ENCODE data around the gene MATN3. TPM values are rescaled to one million over a fixed set of nuclear protein-coding genes. Genes with fewer than 3 reads are reported as not detected.

MATN3 gene
- total RNA-seq, 3 donors from 2014 or later (not counting 1 experiment from before 2014, with no cell fraction given) = not detected

- Mint-ChIP-seq H3K9me3 (no peaks in the 10 kb centered on the region), H3K27me3 (ENCODE audit: low read depth in 2 of 2) (no peaks in the 10 kb centered on the region), H3K27ac (peak overlapping the region in 1 of 2 donors; percentile 35), H3K36me3 (peaks cover 11% of the 10 kb centered on the region), H3K4me1 (peaks cover 0 to 9% of the 10 kb centered on the region in 2 donors), H3K4me3 (no peak overlapping the region)
- Histone ChIP-seq H3K4me1 (ENCODE audit: control insufficient read depth, insufficient read depth, low read length) (no peaks in the 10 kb centered on the region), H3K27me3 (ENCODE audit: control insufficient read depth, insufficient read depth, low read length) (no peaks in the 10 kb centered on the region), H3K36me3 (ENCODE audit: control insufficient read depth, insufficient read depth, low read length) (peaks cover 78% of the 10 kb centered on the region), H3K4me3 (ENCODE audit: low read length) (no peak overlapping the region), H3K27ac (ENCODE audit: low read length) (no peak overlapping the region), H3K9me3 (ENCODE audit: control insufficient read depth, insufficient read depth, low read length) (no peaks in the 10 kb centered on the region)
- no peak for ATAC-seq
- 94% methylated on average over 1 of the region's 2 CpGs for WGBS (ENCODE audit: insufficient coverage)
- DNase-seq = no peak
- TF ChIP-seq CTCF (IDR thresholded peaks at IDR 0.05) = no peak
- intact Hi-C loops (cut with micrococcal nuclease) = no loop called here
Observed at GRCh38 chr2:20034821-20035220, 22.4 kb upstream of the MATN3 start.

GRCh38 chr2:20034218-20034617, 21.8 kb upstream of the MATN3 start:
- peaks cover 78% of the 10 kb centered on the region for H3K36me3 ChIP-seq (ENCODE audit: control insufficient read depth, insufficient read depth, low read length)
- no peak overlapping the region for H3K27ac Mint-ChIP-seq
- H3K27me3 ChIP-seq (ENCODE audit: control insufficient read depth, insufficient read depth, low read length) = no peaks in the 10 kb centered on the region
- H3K36me3 Mint-ChIP-seq = peaks cover 16% of the 10 kb centered on the region
- no peaks in the 10 kb centered on the region for H3K27me3 Mint-ChIP-seq (ENCODE audit: low read depth in 2 of 2)
- H3K9me3 Mint-ChIP-seq = no peaks in the 10 kb centered on the region
- H3K9me3 ChIP-seq (ENCODE audit: control insufficient read depth, insufficient read depth, low read length) = no peaks in the 10 kb centered on the region
- intact Hi-C loops (cut with micrococcal nuclease) = no loop called here
- peaks cover 0 to 9% of the 10 kb centered on the region in 2 donors for H3K4me1 Mint-ChIP-seq
- H3K4me3 ChIP-seq (ENCODE audit: low read length) = no peak overlapping the region
- ATAC-seq = no peak
- DNase-seq = no peak
- H3K4me3 Mint-ChIP-seq = no peak overlapping the region
- H3K4me1 ChIP-seq (ENCODE audit: control insufficient read depth, insufficient read depth, low read length) = no peaks in the 10 kb centered on the region
- H3K27ac ChIP-seq (ENCODE audit: low read length) = no peak overlapping the region
- TF ChIP-seq CTCF (IDR thresholded peaks at IDR 0.05) = no peak
- 100% methylated on average over 4 of the region's 4 CpGs for WGBS (ENCODE audit: insufficient coverage)

GRCh38 chr2:20033322-20033721, 20.9 kb upstream of the MATN3 start:
- H3K27me3 Mint-ChIP-seq (ENCODE audit: low read depth in 2 of 2) = no peaks in the 10 kb centered on the region

More at GRCh38 chr2:20033322-20033721, 20.9 kb upstream of the MATN3 start:
- H3K36me3 Mint-ChIP-seq = peaks cover 25% of the 10 kb centered on the region
- no peak for TF ChIP-seq CTCF (IDR thresholded peaks at IDR 0.05)
- H3K4me3 ChIP-seq (ENCODE audit: low read length) = no peak overlapping the region
- no peak overlapping the region for H3K4me3 Mint-ChIP-seq
- intact Hi-C loops (cut with micrococcal nuclease) = no loop called here
- no peak overlapping the region for H3K27ac Mint-ChIP-seq
- ATAC-seq (no peak), DNase-seq (no peak)
- no peaks in the 10 kb centered on the region for H3K9me3 Mint-ChIP-seq
- H3K27ac ChIP-seq (ENCODE audit: low read length) = no peak overlapping the region
- peaks cover 71% of the 10 kb centered on the region for H3K36me3 ChIP-seq (ENCODE audit: control insufficient read depth, insufficient read depth, low read length)
- H3K27me3 ChIP-seq (ENCODE audit: control insufficient read depth, insufficient read depth, low read length) = no peaks in the 10 kb centered on the region
- H3K4me1 ChIP-seq (ENCODE audit: control insufficient read depth, insufficient read depth, low read length) = no peaks in the 10 kb centered on the region
- H3K9me3 ChIP-seq (ENCODE audit: control insufficient read depth, insufficient read depth, low read length) = no peaks in the 10 kb centered on the region
- 98% methylated on average over 3 of the region's 3 CpGs for WGBS (ENCODE audit: insufficient coverage)
- H3K4me1 Mint-ChIP-seq = peaks cover 0 to 9% of the 10 kb centered on the region in 2 donors

All from natural killer cell (primary cell).